Neural progenitor cell (in vitro differentiated cells): ENCODE results near the gene CPLX1. TPM values are rescaled to one million over a fixed set of nuclear protein-coding genes. Genes with fewer than 3 reads are reported as not detected.
A peak's percentile ranks its signal among the peaks of the same experiment; 100 is the strongest.

Source experiments
- DNase-seq: peaks from one replicate; pipeline ENCODE4 v3.0.0-alpha.2; 2016; ENCODE audit warnings: low spot score
- H2AFZ ChIP-seq: fragments of 200-600 bp; sonication (generic); replicated peaks from 2 replicates; pipeline ENCODE4 v1.6.1; 2016; ENCODE audit warnings: antibody characterized with exemption
- H3F3A ChIP-seq: fragments of 200-600 bp; sonication (generic); 2 replicates; pipeline ENCODE4 v1.6.1; 2016; ENCODE audit warnings: antibody characterized with exemption, low read depth
- H3K27ac ChIP-seq: fragments of 200-600 bp; sonication (generic); 2 replicates; pipeline ENCODE4 v1.5.1; 2016; ENCODE audit warnings: mild to moderate bottlenecking
- H3K27me3 ChIP-seq: fragments of 200-600 bp; sonication (generic); 2 replicates; pipeline ENCODE4 v1.6.1; 2016; ENCODE audit warnings: mild to moderate bottlenecking, moderate library complexity
- H3K36me3 ChIP-seq: fragments of 200-600 bp; sonication (generic); 2 replicates; pipeline ENCODE4 v1.5.1; 2016
- H3K4me1 ChIP-seq: fragments of 200-600 bp; sonication (generic); 2 replicates; pipeline ENCODE4 v1.6.1; 2016; ENCODE audit warnings: mixed run types
- H3K4me2 ChIP-seq: fragments of 200-600 bp; sonication (generic); 2 replicates; pipeline ENCODE4 v1.6.1; 2016
- H3K4me3 ChIP-seq: fragments of 200-600 bp; sonication (generic); 2 replicates; pipeline ENCODE4 v1.5.1; 2016
- H3K79me2 ChIP-seq: fragments of 200-600 bp; sonication (generic); 2 replicates; pipeline ENCODE4 v1.6.1; 2016; ENCODE audit warnings: low read depth
- H3K9ac ChIP-seq: fragments of 200-600 bp; sonication (generic); 2 replicates; pipeline ENCODE4 v1.6.1; 2016
- H3K9me3 ChIP-seq: fragments of 200-600 bp; sonication (generic); 2 replicates; pipeline ENCODE4 v1.5.1; 2016; ENCODE audit warnings: low read depth
- H4K20me1 ChIP-seq: fragments of 200-600 bp; sonication (generic); 2 replicates; pipeline ENCODE4 v1.6.1; 2016; ENCODE audit warnings: low read depth
- H3K27ac Mint-ChIP-seq: 3 replicates; pipeline ENCODE4 v1.8.0; 2021; ENCODE audit warnings: mixed read lengths
- H3K27me3 Mint-ChIP-seq: 2 replicates; pipeline ENCODE4 v1.8.0; 2022; ENCODE audit warnings: low read depth, mild to moderate bottlenecking, inconsistent platforms, moderate library complexity, mixed read lengths; ENCODE audit not compliant: insufficient read depth
- H3K36me3 Mint-ChIP-seq: 3 replicates; pipeline ENCODE4 v1.8.0; 2021; ENCODE audit warnings: mixed read lengths
- H3K4me1 Mint-ChIP-seq: 3 replicates; pipeline ENCODE4 v1.8.0; 2021; ENCODE audit warnings: mixed read lengths
- H3K4me3 Mint-ChIP-seq: 3 replicates; pipeline ENCODE4 v1.8.0; 2021; ENCODE audit warnings: mild to moderate bottlenecking, moderate library complexity, mixed read lengths
- H3K9me3 Mint-ChIP-seq: 3 replicates; pipeline ENCODE4 v1.8.0; 2020; ENCODE audit warnings: mixed read lengths
- EZH2 ChIP-seq: fragments of 200-600 bp; sonication (generic); IDR thresholded peaks from 2 replicates; pipeline ENCODE4 v1.6.1; 2017; ENCODE audit warnings: antibody characterized with exemption, mild to moderate bottlenecking, moderate library complexity
- EZH2phosphoT487 ChIP-seq: fragments of 200-600 bp; sonication (generic); IDR thresholded peaks from 2 replicates; pipeline ENCODE4 v1.6.1; 2017; ENCODE audit warnings: antibody characterized with exemption
- total RNA-seq: library from RNA; depleted of rRNA; stranded (reverse); fragments of >200 nt; gene quantifications from 2 replicates; pipeline ENCODE4 v1.2.3, GENCODE V29; 2015; ENCODE audit warnings: low replicate concordance
- TF ChIP-seq, protein P1 (sequence below): fragments of 200-600 bp; sonication (generic); IDR thresholded peaks from 2 replicates; pipeline ENCODE4 v1.5.1; 2017; ENCODE audit warnings: antibody characterized with exemption, mild to moderate bottlenecking

Gene CPLX1
- total RNA-seq, 1 donor from 2014 or later, result not detected

- H3K9ac ChIP-seq, result no peak overlapping the region
- Mint-ChIP-seq H3K9me3 (no peaks in the 10 kb centered on the region), H3K4me3 (no peak overlapping the region), H3K36me3 (no peaks in the 10 kb centered on the region), H3K27me3 (peaks cover 32% of the 10 kb centered on the region), H3K4me1 (peaks cover 22% of the 10 kb centered on the region), H3K27ac (no peak overlapping the region)
- H3K27ac ChIP-seq, result no peak overlapping the region
- no peak overlapping the region for H3K4me3 ChIP-seq
- H3K36me3 ChIP-seq, result no peaks in the 10 kb centered on the region
- H3K79me2 ChIP-seq, result no peaks in the 10 kb centered on the region
- no peak overlapping the region for H3K4me2 ChIP-seq
- H4K20me1 ChIP-seq, result peaks cover 8% of the 10 kb centered on the region
- DNase-seq, result no peak
- no peak overlapping the region for H2AFZ ChIP-seq
- no peaks in the 10 kb centered on the region for H3K9me3 ChIP-seq
- peaks cover 19% of the 10 kb centered on the region for H3K4me1 ChIP-seq
- TF ChIP-seq EZH2 (no peak), EZH2phosphoT487 (no peak)
- TF ChIP-seq, protein P1, sequence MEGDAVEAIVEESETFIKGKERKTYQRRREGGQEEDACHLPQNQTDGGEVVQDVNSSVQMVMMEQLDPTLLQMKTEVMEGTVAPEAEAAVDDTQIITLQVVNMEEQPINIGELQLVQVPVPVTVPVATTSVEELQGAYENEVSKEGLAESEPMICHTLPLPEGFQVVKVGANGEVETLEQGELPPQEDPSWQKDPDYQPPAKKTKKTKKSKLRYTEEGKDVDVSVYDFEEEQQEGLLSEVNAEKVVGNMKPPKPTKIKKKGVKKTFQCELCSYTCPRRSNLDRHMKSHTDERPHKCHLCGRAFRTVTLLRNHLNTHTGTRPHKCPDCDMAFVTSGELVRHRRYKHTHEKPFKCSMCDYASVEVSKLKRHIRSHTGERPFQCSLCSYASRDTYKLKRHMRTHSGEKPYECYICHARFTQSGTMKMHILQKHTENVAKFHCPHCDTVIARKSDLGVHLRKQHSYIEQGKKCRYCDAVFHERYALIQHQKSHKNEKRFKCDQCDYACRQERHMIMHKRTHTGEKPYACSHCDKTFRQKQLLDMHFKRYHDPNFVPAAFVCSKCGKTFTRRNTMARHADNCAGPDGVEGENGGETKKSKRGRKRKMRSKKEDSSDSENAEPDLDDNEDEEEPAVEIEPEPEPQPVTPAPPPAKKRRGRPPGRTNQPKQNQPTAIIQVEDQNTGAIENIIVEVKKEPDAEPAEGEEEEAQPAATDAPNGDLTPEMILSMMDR, result no peak
- peaks cover 81% of the 10 kb centered on the region for H3K27me3 ChIP-seq
- H3F3A ChIP-seq, result peaks cover 9% of the 10 kb centered on the region
These were observed 28.9 kb downstream of the CPLX1 start for GRCh38 chr4:797066-797465.

- peaks cover 9% of the 10 kb centered on the region for H3F3A ChIP-seq
- no peak overlapping the region for H3K4me3 ChIP-seq
- H3K27me3 ChIP-seq, result peaks cover 81% of the 10 kb centered on the region
- H3K4me1 ChIP-seq, result peaks cover 19% of the 10 kb centered on the region
- H3K27ac Mint-ChIP-seq, result no peak overlapping the region
- H3K9ac ChIP-seq, result no peak overlapping the region
- DNase-seq, result no peak
- H3K36me3 ChIP-seq, result no peaks in the 10 kb centered on the region
- peaks cover 22% of the 10 kb centered on the region for H3K4me1 Mint-ChIP-seq
- no peak overlapping the region for H3K27ac ChIP-seq
- peaks cover 32% of the 10 kb centered on the region for H3K27me3 Mint-ChIP-seq
- TF ChIP-seq, protein P1, result no peak
- TF ChIP-seq EZH2phosphoT487, result no peak
- no peak for TF ChIP-seq EZH2
- H3K9me3 Mint-ChIP-seq, result no peaks in the 10 kb centered on the region
- no peaks in the 10 kb centered on the region for H3K9me3 ChIP-seq
- H4K20me1 ChIP-seq, result peaks cover 8% of the 10 kb centered on the region
- no peaks in the 10 kb centered on the region for H3K36me3 Mint-ChIP-seq
- peak overlapping the region; percentile 48 for H3K4me3 Mint-ChIP-seq
- no peak overlapping the region for H2AFZ ChIP-seq
- H3K4me2 ChIP-seq, result no peak overlapping the region
- no peaks in the 10 kb centered on the region for H3K79me2 ChIP-seq
These were observed 29.7 kb downstream of the CPLX1 start for GRCh38 chr4:796206-796605.

GRCh38 chr4:795726-796119 lies 30.2 kb downstream of the CPLX1 start:
- Histone ChIP-seq H4K20me1 (peaks cover 8% of the 10 kb centered on the region), H3K4me2 (peak overlapping the region; percentile 70), H3K4me3 (peak overlapping the region; percentile 29), H3F3A (peaks cover 9% of the 10 kb centered on the region), H3K9me3 (no peaks in the 10 kb centered on the region), H3K4me1 (peaks cover 19% of the 10 kb centered on the region), H3K9ac (no peak overlapping the region), H3K27ac (no peak overlapping the region), H3K79me2 (no peaks in the 10 kb centered on the region), H3K36me3 (no peaks in the 10 kb centered on the region), H2AFZ (no peak overlapping the region), H3K27me3 (peaks cover 85% of the 10 kb centered on the region)
- no peak for DNase-seq
- Mint-ChIP-seq H3K27me3 (peaks cover 32% of the 10 kb centered on the region), H3K9me3 (no peaks in the 10 kb centered on the region), H3K27ac (no peak overlapping the region), H3K4me3 (no peak overlapping the region), H3K4me1 (peaks cover 22% of the 10 kb centered on the region), H3K36me3 (no peaks in the 10 kb centered on the region)
- TF ChIP-seq EZH2phosphoT487, result no peak
- no peak for TF ChIP-seq EZH2

- no peaks in the 10 kb centered on the region for H3K36me3 ChIP-seq
- TF ChIP-seq, protein P1, result peak; percentile 16
- peak; percentile 77 for TF ChIP-seq EZH2
- peak; percentile 64 for TF ChIP-seq EZH2phosphoT487
- Mint-ChIP-seq H3K27me3 (peaks cover 32% of the 10 kb centered on the region), H3K4me1 (peaks cover 22% of the 10 kb centered on the region), H3K4me3 (no peak overlapping the region), H3K27ac (no peak overlapping the region), H3K9me3 (no peaks in the 10 kb centered on the region), H3K36me3 (no peaks in the 10 kb centered on the region)
- peaks cover 19% of the 10 kb centered on the region for H3K4me1 ChIP-seq
- H3K9ac ChIP-seq, result no peak overlapping the region
- H4K20me1 ChIP-seq, result peaks cover 8% of the 10 kb centered on the region
- H3K79me2 ChIP-seq, result no peaks in the 10 kb centered on the region
- H3F3A ChIP-seq, result peaks cover 9% of the 10 kb centered on the region
- H3K4me3 ChIP-seq, result peak overlapping the region; percentile 29
- no peaks in the 10 kb centered on the region for H3K9me3 ChIP-seq
- H3K27ac ChIP-seq, result no peak overlapping the region
- H2AFZ ChIP-seq, result no peak overlapping the region
- peaks cover 91% of the 10 kb centered on the region for H3K27me3 ChIP-seq
- peak; percentile 55 for DNase-seq
- peak overlapping the region; percentile 70 for H3K4me2 ChIP-seq
These were observed 30.8 kb downstream of the CPLX1 start for GRCh38 chr4:794900-795725.
